Islet of Langerhans (tissue), 1 donor: ENCODE measurements around the gene BBS9.
A peak's percentile ranks its signal among the peaks of the same experiment; 100 is the strongest.
"Not testable (repeated sequence)": the region's sequence is repeated elsewhere in the genome, so short reads cannot be mapped to it uniquely, and the experiment has no call there.

Source experiments
- FAIRE-seq: peaks from one replicate; lab custom pipeline; 2011; peaks lifted over from hg19 to GRCh38; lab: Jason Lieb, UNC

Gene BBS9

DNA sequence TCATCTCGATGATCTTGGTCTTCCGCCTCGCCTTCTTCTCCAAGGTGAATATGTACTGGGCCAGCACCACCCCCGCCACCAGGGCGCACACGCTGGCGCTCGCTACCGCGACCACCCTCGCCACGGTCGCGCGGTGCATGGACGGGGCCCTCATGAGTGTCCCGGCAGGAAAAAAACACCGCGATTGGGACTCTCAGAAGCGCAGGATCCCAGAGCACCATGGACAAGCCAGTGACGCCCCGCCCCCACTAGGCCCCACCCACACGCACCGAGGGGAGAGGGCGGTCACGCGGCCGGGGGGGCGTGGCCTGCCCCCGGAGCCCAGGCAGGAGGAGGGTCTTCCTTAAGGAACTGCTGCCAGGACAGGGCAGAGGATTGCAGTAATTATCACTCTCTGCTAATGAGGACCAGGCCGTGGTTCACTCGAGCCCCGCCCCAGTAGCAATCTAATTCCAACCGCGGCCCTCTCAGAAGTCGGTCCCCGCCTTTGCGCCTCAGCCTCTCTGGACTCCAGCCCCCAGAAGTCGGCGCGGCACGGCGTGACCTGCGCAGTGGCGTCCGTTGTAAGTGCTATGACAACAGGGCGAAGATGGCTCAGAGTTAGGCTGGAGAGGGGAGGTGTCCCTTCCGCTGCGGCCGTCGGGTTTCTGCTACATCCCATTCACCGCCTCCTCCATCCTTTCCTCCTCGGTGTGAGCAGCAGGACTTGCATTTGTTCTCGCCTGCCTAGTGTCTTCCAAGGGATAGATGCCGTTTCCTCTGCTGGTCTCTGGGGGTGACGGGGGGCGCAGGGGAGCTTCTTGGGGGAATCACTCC, at the start of gene BBS9:
TSS of gene BBS9 (plus strand) at position 575 of the 816 bp plus-strand sequence. CDS start 16,689 bp downstream, outside the sequence.
- peak; percentile 73 for FAIRE-seq

DNA sequence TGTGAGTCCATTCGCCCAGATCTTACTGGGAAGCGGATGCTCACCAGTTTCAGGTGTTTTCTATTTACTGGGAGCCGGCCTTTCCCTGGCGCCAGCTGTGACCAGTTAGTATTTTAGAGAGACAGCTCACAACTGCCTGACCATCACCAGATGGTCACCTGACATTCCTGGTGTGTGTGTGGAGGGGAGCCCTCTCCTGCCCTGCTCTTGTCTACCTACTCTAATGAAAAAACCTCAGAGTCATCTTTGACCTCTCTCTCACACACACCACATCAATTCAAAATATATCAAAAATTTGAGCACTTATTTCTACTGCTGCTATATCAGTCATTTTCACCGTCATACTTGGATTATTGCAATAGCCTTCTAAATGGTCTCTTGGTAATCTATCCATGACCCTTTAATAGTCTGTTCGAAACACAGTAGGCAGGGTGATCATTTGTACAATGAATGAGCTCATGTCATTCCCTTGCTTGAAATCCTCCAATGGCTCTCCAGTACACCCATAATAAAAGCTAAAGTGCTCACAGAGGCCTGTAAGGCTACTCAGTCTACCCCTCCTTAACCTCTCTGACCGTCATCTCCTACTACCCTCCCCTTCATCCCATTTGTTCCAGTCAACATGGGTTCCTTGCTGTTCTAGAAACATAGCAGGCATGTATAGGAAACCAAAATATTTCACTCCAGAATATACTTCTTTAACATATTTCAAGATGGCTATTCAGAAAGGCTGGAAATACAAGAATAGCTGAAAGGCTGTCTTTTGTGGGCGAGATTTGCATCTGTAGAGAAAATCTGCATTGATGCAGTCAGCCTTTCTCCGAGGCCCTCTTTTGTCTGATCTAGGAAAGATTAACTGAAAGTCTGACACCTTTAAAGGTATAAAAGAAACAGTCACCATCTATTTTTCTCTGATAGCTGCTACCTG, 49.3 kb upstream of the BBS9 start:
- no peak for FAIRE-seq

DNA sequence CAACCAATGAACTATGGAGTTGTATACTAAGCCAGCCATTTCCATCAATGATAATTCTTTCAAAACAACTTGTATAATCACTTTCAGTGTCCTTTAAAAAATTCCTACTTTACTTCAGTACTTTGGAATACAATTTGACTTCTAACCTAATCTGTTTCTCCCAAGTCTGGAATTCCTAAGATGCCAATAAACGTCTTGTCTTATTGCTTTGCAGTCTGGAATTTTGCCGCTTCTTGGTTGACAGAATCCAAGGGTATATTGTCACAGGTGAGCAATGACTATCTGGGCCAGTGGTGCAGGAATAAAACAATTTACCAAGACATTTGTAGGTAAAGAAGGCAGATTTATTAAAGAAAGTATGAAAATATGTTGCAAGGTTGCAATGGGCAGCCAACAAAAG, 42.0 kb upstream of the BBS9 start:
- FAIRE-seq: no peak

DNA sequence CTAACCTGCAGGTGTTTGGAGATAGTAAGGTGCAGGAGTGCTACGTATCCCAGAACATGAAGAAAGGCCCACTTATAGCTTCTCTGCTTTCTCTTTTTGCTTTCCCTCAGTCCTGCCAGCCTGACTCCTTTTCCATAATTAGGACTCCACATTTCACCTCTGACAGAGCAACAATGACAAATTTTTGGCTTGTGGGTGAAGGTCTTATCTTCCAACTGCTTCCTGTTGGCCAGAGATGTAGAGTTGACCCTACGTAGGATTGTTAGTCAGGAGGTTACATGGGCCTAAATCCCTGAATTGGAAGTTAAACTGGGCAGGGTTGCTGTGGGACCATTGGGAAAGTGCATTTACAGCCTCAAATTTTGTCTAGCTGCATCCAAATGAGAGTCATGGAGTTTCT, 41.5 kb upstream of the BBS9 start:
- FAIRE-seq: no peak

DNA sequence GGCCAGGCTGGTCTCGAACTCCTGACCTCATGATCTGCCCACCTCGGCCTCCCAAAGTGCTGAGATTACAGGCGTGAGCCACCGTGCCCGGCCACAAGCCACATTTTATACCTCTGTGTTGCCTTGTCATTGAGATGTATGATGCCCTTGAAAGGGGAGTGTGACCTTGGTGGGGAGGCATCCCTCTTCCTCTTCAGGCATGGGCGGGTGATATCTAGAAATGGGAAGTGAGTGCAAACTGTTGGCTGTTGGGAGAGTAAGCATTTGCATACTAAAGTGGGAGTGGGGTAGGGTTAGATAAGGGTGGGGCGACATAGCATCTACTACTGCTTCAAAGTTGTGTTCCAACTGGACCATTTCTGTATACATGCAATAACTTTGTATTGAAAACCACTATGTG, 40.2 kb upstream of the BBS9 start:
- no peak for FAIRE-seq

DNA sequence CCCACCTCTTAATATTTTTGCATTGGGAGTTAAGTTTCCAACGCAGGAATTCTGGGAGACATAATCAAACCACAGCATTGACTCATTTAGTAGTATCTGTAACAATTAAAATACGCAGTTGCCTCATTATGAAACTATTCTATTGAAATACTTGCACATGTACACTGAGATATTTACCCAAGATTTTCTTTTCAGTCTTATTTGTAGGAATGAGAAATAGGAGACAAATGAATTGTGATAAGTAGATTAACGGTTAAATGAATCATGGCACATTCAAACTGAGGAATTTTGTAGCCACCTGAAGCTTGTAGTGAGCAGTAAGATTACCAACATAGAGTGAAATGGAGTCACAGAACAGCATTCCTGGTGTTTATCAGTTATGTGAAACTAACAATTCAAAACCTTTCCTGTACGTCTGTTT, 38.2 kb upstream of the BBS9 start:
- no peak for FAIRE-seq

DNA sequence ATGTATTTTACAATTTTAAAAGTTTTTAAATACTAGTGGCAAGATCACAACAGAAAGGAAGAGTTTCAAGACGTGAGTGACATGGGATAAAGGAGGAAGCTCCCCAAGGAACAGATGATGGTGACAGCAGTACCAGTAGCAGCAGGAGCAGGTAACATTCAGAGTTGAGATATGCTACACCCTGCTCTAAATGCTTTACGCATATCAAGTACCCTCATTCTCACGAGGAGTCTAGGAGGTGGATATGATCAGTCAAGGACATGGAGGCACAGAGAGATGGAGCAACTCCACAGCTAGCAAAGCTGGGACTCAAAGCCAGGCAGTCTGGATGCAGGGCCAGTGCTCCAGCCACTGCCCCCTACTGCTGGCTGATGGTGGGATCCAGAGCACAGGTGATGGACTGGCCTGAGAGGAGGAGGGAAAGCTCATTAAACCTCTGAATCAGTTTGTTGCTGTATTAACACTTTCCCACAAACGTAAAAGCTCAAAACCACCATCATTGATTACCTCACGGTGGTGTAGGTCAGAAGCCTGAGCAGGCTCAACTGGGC, 37.6 kb upstream of the BBS9 start:
- FAIRE-seq: no peak

DNA sequence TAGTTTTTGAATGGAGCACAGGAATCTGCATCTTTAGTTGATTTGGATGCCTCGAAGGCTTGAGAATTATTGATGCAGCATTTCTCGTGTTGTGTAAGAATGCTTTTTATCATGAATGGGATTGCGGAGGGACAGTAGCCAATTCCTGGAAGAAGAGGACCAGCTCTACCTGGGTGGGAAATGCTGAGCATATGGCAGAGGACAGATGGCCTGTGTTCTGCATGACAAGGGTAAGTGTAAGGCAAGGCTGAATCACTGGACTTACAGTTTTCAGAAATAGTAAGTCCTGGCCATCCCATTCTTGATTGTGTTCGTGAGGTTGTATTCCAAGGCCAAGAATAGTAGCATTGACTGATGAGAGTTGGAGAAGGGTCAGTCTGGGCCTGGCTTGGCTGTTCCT, 36.1 kb upstream of the BBS9 start:
- FAIRE-seq: no peak

DNA sequence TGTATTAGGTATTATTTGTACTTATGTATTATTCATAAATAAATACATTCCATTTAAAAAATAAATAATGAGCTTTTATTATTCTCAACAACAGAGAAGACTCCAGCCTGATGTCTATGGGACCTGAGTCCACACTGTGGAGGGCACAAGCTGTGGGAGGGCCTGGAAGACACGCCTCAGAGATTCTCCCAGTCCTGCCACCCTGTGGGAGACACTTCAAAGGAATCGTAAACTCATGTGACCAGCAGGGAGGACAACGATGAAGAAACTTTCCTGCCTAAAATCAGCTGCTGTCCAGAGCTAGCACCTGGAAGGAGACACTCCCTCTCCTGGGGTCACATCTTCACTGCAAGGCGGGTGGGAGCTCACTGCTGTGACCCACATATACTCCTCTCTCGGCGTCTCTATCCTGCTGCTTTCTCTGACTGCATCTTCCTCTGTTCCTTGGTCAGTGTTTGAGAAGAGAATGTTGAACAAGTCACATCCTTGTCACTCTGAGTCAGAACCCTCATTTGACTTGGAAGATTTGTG, 34.6 kb upstream of the BBS9 start:
- FAIRE-seq: not testable (repeated sequence)

DNA sequence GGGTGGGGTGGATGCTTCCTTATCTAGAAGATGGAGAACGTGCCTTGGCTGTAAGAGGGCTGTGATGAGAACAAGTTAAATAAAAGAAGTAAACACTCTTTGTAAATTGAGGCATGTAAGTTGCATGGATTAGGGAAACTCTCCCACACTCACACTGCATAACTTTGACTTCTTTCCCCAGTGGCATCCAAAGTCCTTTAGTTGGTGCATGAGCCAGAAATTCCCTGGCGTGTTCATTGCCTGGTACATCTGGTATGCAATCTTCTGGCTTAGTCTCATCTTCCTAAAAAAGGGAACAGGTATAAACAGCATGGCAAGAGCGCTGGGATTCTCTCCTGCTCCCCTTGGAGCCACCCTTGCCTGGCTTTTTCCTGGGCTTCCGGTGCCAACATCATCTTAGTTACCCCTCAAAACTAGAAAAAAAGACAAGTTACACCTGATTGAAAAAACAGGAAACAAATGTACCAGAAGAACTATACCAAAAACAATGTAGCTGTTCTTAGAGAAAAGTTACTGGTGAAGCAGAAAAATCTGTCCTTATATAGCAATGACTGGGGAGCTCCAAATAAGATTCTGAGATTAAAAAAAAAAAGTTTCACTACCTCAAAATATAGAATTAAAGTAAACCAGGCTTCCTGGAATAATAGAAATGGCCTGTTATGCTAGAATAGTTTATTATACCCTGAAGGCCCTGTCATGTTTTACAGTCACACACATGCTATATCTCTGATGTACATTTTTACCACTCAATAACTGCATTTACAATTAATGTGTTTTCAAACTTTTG, 30.0 kb upstream of the BBS9 start:
- FAIRE-seq: no peak

DNA sequence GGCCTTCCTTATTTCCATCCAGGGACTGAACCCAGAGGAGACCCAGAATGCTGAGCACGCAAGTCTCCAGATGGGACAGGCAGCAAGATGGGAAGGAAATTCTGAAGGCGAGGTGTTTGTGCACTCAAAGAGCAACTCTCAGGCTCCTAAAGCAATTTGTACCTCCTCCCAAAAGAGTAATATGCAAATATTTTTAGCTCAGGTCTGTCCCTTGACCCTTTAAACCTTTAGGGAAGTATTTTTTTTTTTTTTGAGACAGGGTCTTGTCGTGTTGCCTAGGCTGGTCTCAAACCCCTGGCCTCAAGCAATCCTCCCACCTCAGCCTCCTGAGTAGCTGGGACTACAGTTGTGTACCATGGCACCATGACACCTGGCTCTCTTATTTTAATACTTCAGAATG, 28.6 kb upstream of the BBS9 start:
- FAIRE-seq: no peak

DNA sequence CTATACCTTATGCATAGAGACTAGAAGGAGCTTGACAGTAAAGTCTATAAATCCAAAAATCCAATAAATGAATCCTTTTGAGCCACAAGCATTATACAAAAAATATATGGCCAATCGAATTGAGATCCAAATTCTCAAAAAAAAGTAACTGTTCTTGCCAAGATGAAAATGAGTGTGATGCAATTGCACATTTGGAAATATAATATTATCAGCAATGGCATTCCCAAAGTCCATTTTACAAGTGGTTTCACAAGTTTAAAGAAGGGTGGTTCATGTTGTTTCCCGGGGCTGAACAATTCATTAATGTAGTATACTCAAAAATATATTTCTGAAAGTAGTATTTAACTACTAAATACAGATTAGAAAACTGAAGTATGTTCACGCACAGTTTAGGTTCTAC, 27.5 kb upstream of the BBS9 start:
- FAIRE-seq: no peak

DNA sequence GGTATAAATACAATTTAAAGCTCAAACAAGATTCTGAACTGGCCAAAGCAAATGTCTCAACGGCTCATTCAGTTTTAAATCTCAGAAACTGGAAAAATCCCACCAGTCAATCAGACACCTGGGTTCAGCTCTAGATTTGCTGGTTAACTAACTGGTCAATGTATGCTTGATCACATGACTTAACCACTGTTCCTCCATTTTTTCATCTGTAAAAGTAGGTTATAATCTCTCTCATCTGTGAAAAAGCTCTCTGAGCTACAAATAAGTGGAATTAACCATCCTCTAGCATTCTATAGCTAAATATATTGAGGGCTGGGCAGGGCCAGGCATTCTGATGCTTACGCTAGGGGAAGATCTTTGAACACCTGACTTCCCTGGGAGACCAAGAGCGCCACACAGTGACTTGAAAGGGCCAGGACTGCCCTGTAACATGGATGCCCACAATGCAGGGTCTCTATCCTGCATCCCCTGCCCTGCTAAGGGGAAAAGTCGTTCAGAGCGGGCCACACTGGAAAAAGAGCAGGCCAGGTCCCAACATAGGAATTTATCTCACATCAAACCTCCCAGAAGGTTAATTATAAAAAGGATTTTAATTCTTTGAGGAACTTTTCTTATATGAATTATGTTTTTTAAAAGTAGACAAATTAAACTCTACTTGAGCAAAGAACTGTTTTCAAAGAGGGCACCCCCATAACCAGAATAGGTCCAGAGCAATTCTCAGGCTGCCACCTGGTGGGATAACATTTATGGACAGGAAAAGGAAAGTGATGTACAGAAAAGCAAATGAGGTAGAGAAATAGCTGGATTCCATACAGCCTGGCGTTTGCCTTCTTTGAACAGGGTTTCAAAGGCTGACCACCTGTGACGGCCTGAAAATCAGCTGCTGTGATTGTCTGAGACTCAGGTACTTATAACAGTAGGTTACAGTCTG, 22.0 kb upstream of the BBS9 start:
- FAIRE-seq: peak; percentile 79

DNA sequence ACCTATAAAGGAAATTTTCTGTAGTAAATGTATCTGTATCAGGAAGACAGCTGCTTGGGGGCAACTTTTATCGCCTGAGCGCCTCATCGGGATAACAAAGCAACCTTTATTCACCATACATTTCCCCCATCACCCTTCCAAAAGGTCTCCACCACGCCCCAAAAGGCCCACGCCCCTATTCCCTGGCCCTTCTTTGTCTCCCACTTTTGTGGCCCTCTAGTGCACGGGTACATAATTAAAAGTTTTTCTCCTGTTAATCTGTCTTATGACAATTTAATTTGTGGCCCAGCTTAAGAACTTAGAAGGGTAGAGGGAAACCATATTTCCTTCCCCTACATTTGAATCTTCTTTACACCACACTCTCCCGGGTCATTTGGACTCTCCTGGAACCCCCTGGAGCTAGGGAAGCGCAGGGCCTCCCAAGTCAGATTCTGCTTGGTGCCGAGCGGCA, 20.8 kb upstream of the BBS9 start:
- peak; percentile 13 for FAIRE-seq

DNA sequence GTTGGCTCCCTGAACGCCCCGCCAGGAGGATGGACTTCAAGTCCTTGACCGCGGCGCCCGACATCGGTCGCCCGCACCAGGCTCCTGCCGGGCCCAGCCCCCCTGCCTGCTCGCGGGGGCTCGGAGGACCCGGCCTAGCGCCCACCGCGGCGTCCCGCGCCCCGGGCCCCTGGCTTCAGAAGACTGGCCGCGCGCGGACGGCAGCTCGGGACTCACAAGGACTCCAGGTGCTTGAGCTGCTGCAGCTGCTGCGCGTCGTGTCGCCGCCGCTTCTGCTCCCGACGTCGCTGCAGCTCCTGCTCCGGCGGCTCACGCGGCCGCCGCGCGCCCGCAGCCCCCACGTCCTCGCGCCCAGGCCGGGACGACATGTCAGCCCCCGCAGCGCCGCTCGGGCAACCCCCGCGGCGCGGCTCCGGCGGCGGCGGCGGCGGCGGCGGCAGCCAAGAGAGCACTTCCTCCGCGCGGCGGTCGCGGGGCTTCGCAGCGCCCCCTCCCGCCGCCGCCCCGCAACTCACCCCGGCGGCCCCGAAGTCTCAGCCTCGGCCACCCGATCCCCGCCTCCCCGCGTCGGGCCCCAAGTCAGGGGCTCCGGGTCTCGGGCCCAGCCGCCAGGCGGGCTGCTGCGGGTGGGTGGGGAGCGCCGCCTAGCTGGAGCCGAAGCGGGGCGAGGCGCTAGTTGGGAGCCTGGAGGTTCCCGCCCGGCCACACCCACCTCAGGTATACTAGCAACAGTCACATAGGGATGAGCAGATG, 20.2 kb upstream of the BBS9 start, which contains the start of gene RP9:
TSS of gene RP9 (minus strand) at position 400 of the 753 bp plus-strand sequence. CDS start at position 368, 32 bp downstream.
- no peak for FAIRE-seq

DNA sequence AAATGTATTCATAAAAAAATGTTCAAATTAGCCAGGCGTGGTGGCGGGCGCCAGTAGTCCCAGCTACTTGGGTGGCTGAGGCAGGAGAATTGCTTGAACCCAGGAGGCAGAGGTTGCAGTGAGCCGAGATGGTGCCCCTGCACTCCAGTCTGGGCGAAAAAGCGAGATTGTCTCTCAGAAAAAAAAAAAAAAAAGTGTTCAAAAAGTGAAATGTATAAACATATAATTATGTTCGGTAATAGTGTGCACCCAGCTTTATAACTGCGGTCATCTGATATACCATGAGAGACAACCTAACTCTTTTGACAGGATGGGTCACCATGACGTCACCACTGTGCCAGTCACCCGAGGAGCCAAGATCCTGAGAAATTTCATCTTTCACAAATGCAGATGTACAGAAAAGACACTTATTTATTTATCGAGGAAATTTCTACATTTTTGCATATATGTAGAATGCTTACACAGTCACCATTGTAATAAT, 19.6 kb upstream of the BBS9 start:
- FAIRE-seq: no peak

DNA sequence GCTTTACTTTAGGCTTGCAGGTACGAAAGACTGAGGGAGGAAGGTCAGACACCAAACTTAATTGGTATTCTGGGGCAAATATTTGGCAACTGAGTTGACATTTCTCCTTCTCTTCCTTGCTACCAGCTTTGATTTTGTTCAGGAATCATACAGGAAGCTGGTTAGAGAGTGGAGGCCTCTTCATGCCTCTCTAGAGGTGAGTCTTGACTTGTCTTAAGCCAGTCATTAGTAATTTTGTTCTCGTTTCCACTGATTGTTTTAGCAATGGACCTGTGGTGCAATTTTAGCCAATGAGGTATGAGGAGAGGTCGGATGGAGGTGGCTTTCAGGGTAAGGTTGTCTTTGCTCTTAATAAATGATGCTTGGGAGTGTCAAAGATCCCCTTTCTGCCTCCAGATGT, 17.8 kb upstream of the BBS9 start:
- FAIRE-seq: no peak

DNA sequence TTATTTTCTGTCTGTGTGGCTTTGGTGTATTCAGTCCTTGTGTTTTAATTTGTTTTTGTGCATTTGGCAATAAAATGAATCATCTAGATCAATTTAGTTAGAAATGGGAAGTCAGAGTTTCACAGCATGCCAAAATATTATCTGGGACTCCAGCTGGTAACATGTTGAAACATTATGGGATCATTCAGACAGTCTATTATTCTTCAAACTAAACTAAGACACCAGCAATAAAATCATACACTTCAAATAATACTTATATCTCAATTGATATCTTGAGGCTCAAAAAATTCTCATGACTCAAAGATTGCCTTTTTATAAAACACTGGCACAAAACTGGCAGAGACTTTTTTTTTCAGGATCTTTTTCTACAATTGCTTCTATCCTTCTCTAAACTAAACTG, 14.4 kb upstream of the BBS9 start:
- no peak for FAIRE-seq

DNA sequence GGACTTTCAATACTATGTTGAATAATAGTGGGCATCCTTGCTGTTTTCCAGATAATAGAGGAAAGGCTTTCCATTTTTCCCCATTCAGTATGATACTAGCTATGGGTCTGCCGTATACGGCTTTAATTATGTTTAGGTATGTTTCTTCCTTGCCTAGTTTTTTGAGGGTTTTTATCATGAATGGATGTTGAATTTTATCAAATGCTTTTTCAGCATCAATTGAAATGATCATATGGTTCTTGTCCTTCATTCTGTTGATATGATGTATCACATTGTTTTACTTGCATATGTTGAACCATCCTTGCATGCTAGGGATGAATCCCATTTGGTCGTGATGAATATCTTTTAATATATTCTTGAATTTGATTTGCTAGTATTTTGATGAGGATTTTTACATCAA, 11.0 kb upstream of the BBS9 start:
- FAIRE-seq: no peak

DNA sequence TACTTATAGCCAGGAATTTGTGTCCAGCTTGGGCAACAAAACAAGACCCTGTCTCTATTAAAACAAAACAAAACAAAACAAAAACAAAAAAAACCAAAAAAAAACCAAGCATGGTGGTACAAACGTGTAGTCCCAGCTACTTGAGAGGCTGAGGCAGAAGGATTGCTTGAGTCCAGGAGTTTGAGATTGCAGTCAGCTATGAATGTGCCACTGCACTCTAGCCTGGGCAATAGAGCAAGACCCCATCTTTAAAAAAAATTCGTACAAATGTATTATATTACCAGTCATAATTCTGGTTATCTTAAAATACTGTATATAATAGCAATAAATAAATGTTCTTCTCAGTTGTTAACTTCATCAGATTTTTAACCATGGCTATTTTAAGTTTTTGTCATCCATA, 2.3 kb upstream of the BBS9 start:
- no peak for FAIRE-seq
